IMR-90 (cell line): ENCODE measurements around the gene IDH3G. TPM values are rescaled to one million over a fixed set of nuclear protein-coding genes. Genes with fewer than 3 reads are reported as not detected.

Experiments used
- ATAC-seq: fragments of 200-7000 bp; cut with Tn5 transposase; 2 replicates; pipeline ENCODE4 v1.9.1; 2020; ENCODE audit warnings: low read depth, mild to moderate bottlenecking, moderate library complexity
- BruUV-seq: library from RNA; stranded (reverse); fragments of 400-500 nt; replicated peaks from 2 replicates; lab custom pipeline; 2021; lab: Mats Ljungman, UMichigan
- CTCF ChIA-PET: fragments of 300-600 bp; formaldehyde crosslinking; extraction: SDS; loops from one replicate; lab custom pipeline; 2021; ENCODE audit warnings: antibody characterized with exemption; lab: Yijun Ruan, JAX
- POLR2A ChIA-PET: fragments of 300-600 bp; sonication (Branson Sonifier 250); formaldehyde crosslinking; loops from one replicate; lab custom pipeline; 2022; ENCODE audit warnings: antibody characterized with exemption; ENCODE audit not compliant: unreplicated experiment; lab: Charles Lee
- DNase-seq: peaks from one replicate; pipeline ENCODE4 v3.0.0; 2013
- H2AFZ ChIP-seq: replicated peaks from 2 replicates; pipeline ENCODE3; 2013; ENCODE audit warnings: low read length, mild to moderate bottlenecking; ENCODE audit not compliant: poor library complexity
- H2AK5ac ChIP-seq: 2 replicates; pipeline ENCODE4 v1.6.1; 2013; ENCODE audit warnings: low read depth, low read length, inconsistent platforms
- H2AK9ac ChIP-seq: replicated peaks from 2 replicates; pipeline ENCODE3; 2013; ENCODE audit warnings: mild to moderate bottlenecking, low read depth, low read length, moderate library complexity; ENCODE audit not compliant: poor library complexity
- H2BK120ac ChIP-seq: 2 replicates; pipeline ENCODE4 v1.6.1; 2013; ENCODE audit warnings: low read depth, low read length, inconsistent platforms
- H2BK15ac ChIP-seq: 3 replicates; pipeline ENCODE4 v1.6.1; 2013; ENCODE audit warnings: low read depth, low read length, inconsistent platforms
- H2BK20ac ChIP-seq: 2 replicates; pipeline ENCODE4 v1.6.1; 2013; ENCODE audit warnings: low read depth, mild to moderate bottlenecking, inconsistent platforms, low read length, moderate library complexity
- H2BK5ac ChIP-seq: 2 replicates; pipeline ENCODE4 v1.6.1; 2013; ENCODE audit warnings: mild to moderate bottlenecking, low read depth, low read length, inconsistent platforms; ENCODE audit not compliant: poor library complexity, severe bottlenecking
- H3K14ac ChIP-seq: replicated peaks from 2 replicates; pipeline ENCODE4 v1.6.1; 2013; ENCODE audit warnings: low read depth, low read length, inconsistent platforms
- H3K18ac ChIP-seq: 2 replicates; pipeline ENCODE4 v1.6.1; 2013; ENCODE audit warnings: low read depth, low read length, control low read depth
- H3K23ac ChIP-seq: 2 replicates; pipeline ENCODE4 v1.6.1; 2013; ENCODE audit warnings: low read depth, low read length, inconsistent platforms
- H3K27ac ChIP-seq: 2 replicates; pipeline ENCODE4 v1.5.1; 2013; ENCODE audit warnings: mild to moderate bottlenecking, control low read depth, low read length; ENCODE audit not compliant: insufficient read depth
- H3K27me3 ChIP-seq: 2 replicates; pipeline ENCODE4 v1.6.1; 2013; ENCODE audit warnings: low read length; ENCODE audit not compliant: control insufficient read depth, insufficient read depth
- H3K36me3 ChIP-seq: 2 replicates; pipeline ENCODE4 v1.6.1; 2013; ENCODE audit warnings: low read length, mixed read lengths; ENCODE audit not compliant: control insufficient read depth, insufficient read depth
- H3K4ac ChIP-seq: 2 replicates; pipeline ENCODE4 v1.6.1; 2013; ENCODE audit warnings: low read depth, low read length, inconsistent platforms
- H3K4me1 ChIP-seq: 2 replicates; pipeline ENCODE4 v1.6.1; 2013; ENCODE audit warnings: low read length, mixed read lengths; ENCODE audit not compliant: control insufficient read depth, insufficient read depth
- H3K4me2 ChIP-seq: 2 replicates; pipeline ENCODE4 v1.6.1; 2013; ENCODE audit warnings: low read depth, mild to moderate bottlenecking, control low read depth, low read length, moderate library complexity
- H3K4me3 ChIP-seq: 2 replicates; pipeline ENCODE4 v1.5.1; 2013; ENCODE audit warnings: low read depth, mild to moderate bottlenecking, control low read depth, low read length, moderate library complexity; ENCODE audit not compliant: insufficient read depth
- H3K56ac ChIP-seq: 2 replicates; pipeline ENCODE4 v1.6.1; 2013; ENCODE audit warnings: low read length, inconsistent platforms; ENCODE audit not compliant: insufficient read depth; ENCODE audit errors: extremely low read depth
- H3K79me1 ChIP-seq, 2 experiments: 2 replicates each; pipeline ENCODE4 v1.6.1; 2013; ENCODE audit warnings: low read length in 2 of 2, inconsistent platforms in 1 of 2, low read depth in 1 of 2
- H3K9ac ChIP-seq: 2 replicates; pipeline ENCODE4 v1.6.1; 2013; ENCODE audit warnings: low read depth, low read length, control low read depth
- H3K9me1 ChIP-seq: 2 replicates; pipeline ENCODE4 v1.6.1; 2013; ENCODE audit warnings: low read length, inconsistent platforms; ENCODE audit not compliant: insufficient read depth
- H3K9me3 ChIP-seq: 2 replicates; pipeline ENCODE4 v1.6.1; 2013; ENCODE audit warnings: low read length; ENCODE audit not compliant: control insufficient read depth, insufficient read depth
- H4K20me1 ChIP-seq: 2 replicates; pipeline ENCODE4 v1.6.1; 2013; ENCODE audit warnings: low read length, inconsistent platforms; ENCODE audit not compliant: insufficient read depth
- H4K5ac ChIP-seq: 2 replicates; pipeline ENCODE4 v1.6.1; 2013; ENCODE audit warnings: mild to moderate bottlenecking, low read depth, low read length, control low read depth
- H4K8ac ChIP-seq, 2 experiments: 2 replicates each; pipeline ENCODE4 v1.6.1; 2013; ENCODE audit warnings: low read depth in 2 of 2, low read length in 2 of 2, control low read depth in 1 of 2, inconsistent platforms in 1 of 2
- H4K91ac ChIP-seq: 2 replicates; pipeline ENCODE4 v1.6.1; 2013; ENCODE audit warnings: low read depth, low read length, inconsistent platforms; ENCODE audit not compliant: insufficient read depth
- CHD1 ChIP-seq: IDR thresholded peaks from 2 replicates; pipeline ENCODE4 v1.6.1; 2012; ENCODE audit warnings: low read depth, low read length, improper control_type of control experiment
- ELK1 ChIP-seq: fragments of 150-350 bp; IDR thresholded peaks from 2 replicates; pipeline ENCODE4 v1.6.1; 2016; ENCODE audit warnings: low read depth, mild to moderate bottlenecking, low read length, moderate library complexity, borderline replicate concordance
- POLR2A ChIP-seq: IDR thresholded peaks from 2 replicates; pipeline ENCODE4 v1.6.1; 2012; ENCODE audit warnings: mild to moderate bottlenecking, low read depth, low read length
- RCOR1 ChIP-seq: IDR thresholded peaks from 2 replicates; pipeline ENCODE4 v1.6.1; 2012; ENCODE audit warnings: mild to moderate bottlenecking, low read length, improper control_type of control experiment; ENCODE audit not compliant: insufficient replicate concordance
- RFX5 ChIP-seq: IDR thresholded peaks from 2 replicates; pipeline ENCODE4 v1.8.0; 2012; ENCODE audit warnings: low read depth, mild to moderate bottlenecking, low read length, moderate library complexity
- WGBS, 2 experiments: methylation state at CpG; one replicate each; pipeline versions ENCODE4 v1.1.5 to v1.1.7; 2013; ENCODE audit warnings: missing lambda C conversion rate in 2 of 2; ENCODE audit not compliant: insufficient read length in 1 of 2; ENCODE audit errors: extremely low coverage in 2 of 2; 5-methylcytosine and 5-hydroxymethylcytosine counted together
- dilution Hi-C: fragments of 300-500 bp; cut with HindIII; formaldehyde crosslinking; loops from one replicate; pipeline ENCODE4 v1.14.3; 2018; ENCODE audit warnings: low sequenced_read_pairs; ENCODE audit not compliant: unreplicated experiment
- in situ Hi-C: fragments of 300-500 bp; cut with MboI; formaldehyde crosslinking; loops from 3 replicates; pipeline ENCODE4 v1.14.3; 2019; ENCODE audit warnings: low sequenced_read_pairs, inconsistent platforms, mixed read lengths
- intact Hi-C: fragments of 100-400 bp; cut with micrococcal nuclease; formaldehyde crosslinking; loops from 2 replicates; pipeline ENCODE4 v1.10.0; 2022
- polyA plus RNA-seq, 3 experiments: library from polyadenylated mRNA; depleted of rRNA; stranded (reverse); fragments of >200 nt; gene quantifications; 2 replicates each; pipeline ENCODE4 v1.2.3, GENCODE V29; 2012; ENCODE audit warnings: low replicate concordance in 1 of 3
- total RNA-seq: library from RNA; depleted of rRNA; stranded (reverse); fragments of >200 nt; gene quantifications from 2 replicates; pipeline ENCODE4 v1.2.3, GENCODE V29; 2012

Gene IDH3G
- total and polyA plus RNA-seq, 2 of the 4 experiments (the other 2 are of a cell fraction) = 79.4 to 85.7 TPM

- no peak for TF ChIP-seq CHD1
- no peak for TF ChIP-seq RFX5
- TF ChIP-seq ELK1 = no peak
- no peak for TF ChIP-seq RCOR1
- no peak for TF ChIP-seq POLR2A
- Histone ChIP-seq H4K5ac (peak overlapping the region; percentile 94), H4K91ac (peak overlapping the region; percentile 91), H3K9me1 (no peaks in the 10 kb centered on the region), H3K18ac (peak overlapping the region; percentile 92; the same call in 1 of the 2 replicates), H2AK5ac (peak overlapping the region; percentile 83), H2BK15ac (no peak overlapping the region; the same call in 2 of the 3 replicates), H3K27me3 (no peaks in the 10 kb centered on the region), H2BK120ac (peak overlapping the region; percentile 85), H3K4me3 (peak overlapping the region; percentile 56), H4K20me1 (no peaks in the 10 kb centered on the region; the same call in 1 of the 2 replicates), H2AK9ac (peak overlapping the region; percentile 94), H3K9ac (peak overlapping the region; percentile 72), H3K14ac (peak overlapping the region; percentile 84), H3K23ac (peak overlapping the region; percentile 72), H3K79me1 (peaks cover 0 to 17% of the 10 kb centered on the region in 2 experiments; a peak in 2 of 4 replicates), H3K9me3 (no peaks in the 10 kb centered on the region; the same call in 1 of the 2 replicates), H3K36me3 (no peaks in the 10 kb centered on the region; the same call in 1 of the 2 replicates), H3K27ac (peak overlapping the region; percentile 94), H3K4me2 (peak overlapping the region; percentile 93), H2AFZ (peak overlapping the region; percentile 89), H4K8ac (peak overlapping the region; percentile 35 to 90; a peak in 2 of 4 replicates), H3K56ac (no peak overlapping the region), H2BK20ac (no peak overlapping the region; the same call in 1 of the 2 replicates), H2BK5ac (peak overlapping the region; percentile 95), H3K4me1 (peaks cover 17% of the 10 kb centered on the region), H3K4ac (peak overlapping the region; percentile 94)
- DNase-seq (peak; percentile 5), ATAC-seq (peak; percentile 26)
- ChIA-PET CTCF (no interaction called here), POLR2A (no interaction called here)
- no CpG with 5 or more reads among the region's 27 CpGs for WGBS, 2 experiments
- intact Hi-C loops = loop anchor here (1.0 kb wide), 1 partner anchor 30 kb away; no protein-coding TSS in a partner anchor
- BruUV-seq = no TSS peak
- in situ Hi-C loops = loop anchor here (10.0 kb wide), 1 partner anchor 199 kb away; no protein-coding TSS in a partner anchor
- dilution Hi-C loops = no loop called here
Observed at GRCh38 chrX:153765138-153766079, 28.8 kb downstream of the IDH3G start.
